ENCODE data around the gene IFT172. TPM values are rescaled to one million over a fixed set of nuclear protein-coding genes. Genes with fewer than 3 reads are reported as not detected.

Gene IFT172
- total and polyA plus RNA-seq, 2 of the 4 experiments (the other 2 are of a cell fraction): 18.8 to 25.5 TPM

- no peaks in the 10 kb centered on the region for H3K36me3 ChIP-seq (ENCODE audit: control insufficient read depth, insufficient read depth, low read length)
- no TSS peak for BruUV-seq (replicated peaks)
- in situ Hi-C loops (cut with MboI; ENCODE audit: low sequenced_read_pairs) (no loop called here), dilution Hi-C loops (cut with HindIII; ENCODE audit: low sequenced_read_pairs, unreplicated experiment) (no loop called here), intact Hi-C loops (cut with micrococcal nuclease) (no loop called here)
- H2BK120ac ChIP-seq (ENCODE audit: low read depth, low read length): no peak overlapping the region
- H3K9ac ChIP-seq (ENCODE audit: low read depth, low read length): no peak overlapping the region
- CTCF ChIA-PET: no interaction called here
- H3K9me3 ChIP-seq (ENCODE audit: control insufficient read depth, insufficient read depth, low read length): no peaks in the 10 kb centered on the region
- H4K5ac ChIP-seq (ENCODE audit: low read depth, low read length): no peak overlapping the region
- no peak overlapping the region for H3K14ac ChIP-seq (replicated peaks; ENCODE audit: low read depth, low read length)
- no peak overlapping the region for H4K91ac ChIP-seq (ENCODE audit: insufficient read depth, low read depth, low read length)
- no peak overlapping the region for H2AK5ac ChIP-seq (ENCODE audit: low read depth, low read length)
- WGBS, 2 experiments (ENCODE audit: extremely low coverage in 2 of 2, insufficient read length in 1 of 2): no CpG with 5 or more reads among the region's 4 CpGs
- no peak overlapping the region for H2BK15ac ChIP-seq (ENCODE audit: low read depth, low read length)
- DNase-seq (no peak), ATAC-seq (ENCODE audit: low read depth) (no peak)
- POLR2A ChIA-PET (ENCODE audit: unreplicated experiment): no interaction called here
- H4K8ac ChIP-seq (ENCODE audit: low read depth in 2 of 2, low read length in 2 of 2): peak overlapping the region in 1 of 2 experiments; percentile 4; a peak in 1 of 4 replicates
- 0 out of 2 replicates have a peak overlapping the region, but pooled peaks have one; percentile 11 for H2BK20ac ChIP-seq (ENCODE audit: low read depth, low read length)
- TF ChIP-seq MAFK (IDR thresholded peaks at IDR 0.05; ENCODE audit: low read depth, low read length) (no peak), NFE2L2 (IDR thresholded peaks at IDR 0.05; ENCODE audit: low read depth, low read length) (no peak), RCOR1 (IDR thresholded peaks at IDR 0.05; ENCODE audit: insufficient replicate concordance, low read length) (no peak), CEBPB (IDR thresholded peaks at IDR 0.05; ENCODE audit: low read depth, low read length) (no peak), RFX5 (IDR thresholded peaks at IDR 0.05; ENCODE audit: low read depth, low read length) (no peak), ELK1 (IDR thresholded peaks at IDR 0.05; ENCODE audit: borderline replicate concordance, low read depth, low read length) (no peak), CHD1 (IDR thresholded peaks at IDR 0.05; ENCODE audit: low read depth, low read length) (no peak), FOS (IDR thresholded peaks at IDR 0.05; ENCODE audit: low read depth, low read length) (no peak), MXI1 (IDR thresholded peaks at IDR 0.05; ENCODE audit: borderline replicate concordance, low read depth, low read length) (no peak), CTCF (conservative IDR thresholded peaks at IDR 0.05; ENCODE audit: low read depth, low read length) (no peak)
- H3K4me1 ChIP-seq (ENCODE audit: control insufficient read depth, insufficient read depth, low read length): peaks cover 7% of the 10 kb centered on the region
- H2BK5ac ChIP-seq (ENCODE audit: low read depth, low read length, poor library complexity, severe bottlenecking): no peak overlapping the region
- H4K20me1 ChIP-seq (ENCODE audit: insufficient read depth, low read length): no peaks in the 10 kb centered on the region
- no peak overlapping the region for H3K4me2 ChIP-seq (ENCODE audit: low read depth, low read length)
- no peak overlapping the region for H2AK9ac ChIP-seq (replicated peaks; ENCODE audit: low read depth, low read length, poor library complexity)
- H3K79me1 ChIP-seq (ENCODE audit: low read depth in 1 of 2, low read length in 2 of 2): peaks cover 0 to 11% of the 10 kb centered on the region in 2 experiments; a peak in 2 of 4 replicates
- no peak overlapping the region for H3K18ac ChIP-seq (ENCODE audit: low read depth, low read length)
- no peak overlapping the region for H3K56ac ChIP-seq (ENCODE audit: extremely low read depth, insufficient read depth, low read length)
- no peak overlapping the region for H3K27ac ChIP-seq (ENCODE audit: insufficient read depth, low read length)
- H3K4ac ChIP-seq (ENCODE audit: low read depth, low read length): 0 out of 2 replicates have a peak overlapping the region, but pooled peaks have one; percentile 6
- H3K9me1 ChIP-seq (ENCODE audit: insufficient read depth, low read length): peaks cover 18% of the 10 kb centered on the region
- no peak overlapping the region for H3K23ac ChIP-seq (ENCODE audit: low read depth, low read length)
- H3K27me3 ChIP-seq (ENCODE audit: control insufficient read depth, insufficient read depth, low read length): peaks cover 2% of the 10 kb centered on the region; the same call in 1 of the 2 replicates
- H3K4me3 ChIP-seq (ENCODE audit: insufficient read depth, low read depth, low read length): no peak overlapping the region
- H2AFZ ChIP-seq (replicated peaks; ENCODE audit: low read length, poor library complexity): peak overlapping the region; percentile 70
Observed at GRCh38 chr2:27497288-27497627, 7.7 kb upstream of the IFT172 start.
